ENCODE results near the gene POLR2F. TPM values are rescaled to one million over a fixed set of nuclear protein-coding genes. Genes with fewer than 3 reads are reported as not detected.

Gene POLR2F
- total and polyA plus RNA-seq, 9 of the 15 experiments (the other 6 are each of a cell fraction or from before 2014, with no cell fraction given) = 98.9 to 410 (median 168) TPM

DNA sequence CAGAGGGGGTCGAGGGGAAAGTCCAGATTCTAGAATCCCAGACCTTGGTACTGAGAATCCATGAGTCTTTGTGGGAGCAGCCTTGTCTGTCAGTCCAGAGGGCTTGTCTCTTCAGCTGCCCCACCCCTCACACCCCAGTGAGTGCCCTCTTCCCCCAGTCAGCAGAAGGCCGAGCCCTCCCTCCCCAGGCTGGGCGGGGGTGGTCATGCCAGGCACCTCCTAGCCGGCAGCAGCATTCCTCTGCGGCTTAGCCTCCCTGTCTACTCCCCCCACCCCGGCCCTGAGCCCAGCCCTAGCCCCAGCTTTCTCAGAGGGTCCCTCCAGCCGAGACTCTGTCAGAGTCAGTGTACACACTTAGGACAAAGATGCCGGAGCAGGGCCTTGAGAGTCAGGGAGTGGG is 26.3 kb downstream of the POLR2F start (continued):
- no peak for TF ChIP-seq CBX2 (IDR thresholded peaks at IDR 0.05; ENCODE audit: insufficient read depth, low read length, poor library complexity, severe bottlenecking)
- TF ChIP-seq ARNT (IDR thresholded peaks at IDR 0.05) = no peak
- TF ChIP-seq ELF2 (CRISPR knock-in tag; IDR thresholded peaks at IDR 0.05) = no peak
- TF ChIP-seq TCFL5 (CRISPR knock-in tag; conservative IDR thresholded peaks at IDR 0.05) = no peak

DNA sequence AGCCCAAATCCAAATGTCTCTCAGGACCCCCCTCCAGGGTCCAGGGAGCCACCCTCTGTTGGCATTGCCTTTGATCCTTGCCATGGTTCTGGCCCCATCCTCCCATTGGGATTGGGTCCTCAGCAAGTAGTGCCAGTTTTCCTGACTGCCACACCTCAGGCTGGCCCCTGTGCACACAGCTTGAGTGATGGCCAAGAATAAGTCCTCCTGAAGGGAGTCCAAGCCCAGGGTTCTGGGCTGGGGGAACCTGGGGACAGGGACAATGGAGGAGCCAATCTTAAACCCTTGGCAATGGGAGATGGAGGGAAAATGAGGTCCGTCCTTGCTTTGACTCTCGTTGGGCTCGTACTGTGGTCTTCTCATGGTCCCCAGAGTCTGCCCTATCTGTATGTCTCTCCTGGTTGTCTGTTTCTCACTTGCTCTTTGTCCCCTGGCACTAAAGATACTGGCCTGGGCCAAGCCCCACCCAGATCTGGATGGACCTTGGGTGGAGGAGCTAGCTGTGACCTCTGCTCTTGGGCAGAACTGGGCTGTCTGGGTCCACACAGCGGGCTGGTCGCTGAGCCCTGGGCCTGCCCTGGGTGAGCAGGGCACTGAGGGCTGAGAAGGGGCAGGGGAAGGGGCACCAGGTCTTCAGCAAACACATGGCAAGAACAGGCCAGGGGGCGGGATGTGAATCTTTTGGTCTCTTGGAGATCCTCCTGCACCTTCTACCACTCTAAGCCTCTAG is 27.9 kb downstream of the POLR2F start:
- in situ Hi-C loops (cut with MboI) (no loop called here), intact Hi-C loops (cut with micrococcal nuclease) (no loop called here)
- Histone ChIP-seq H3K79me2 (ENCODE audit: control insufficient read depth, insufficient read depth, low read length) (no peaks in the 10 kb centered on the region), H3K27ac (ENCODE audit: extremely low read depth, low read depth, low read length) (no peak overlapping the region), H3K4me2 (ENCODE audit: insufficient read depth, low read length) (no peak overlapping the region), H3K9me1 (ENCODE audit: control insufficient read depth, insufficient read depth, low read length) (no peaks in the 10 kb centered on the region), H3K4me3 (no peak overlapping the region), H3K4me1 (replicated peaks in 1 of 2; ENCODE audit: control insufficient read depth in 2 of 2, insufficient read depth in 2 of 2, low read length in 2 of 2) (peaks cover 0 to 7% of the 10 kb centered on the region in 2 experiments; a peak in 2 of 5 replicates), H2AFZ (ENCODE audit: low read depth, low read length) (no peak overlapping the region), H3K36me3 (ENCODE audit: control insufficient read depth, insufficient read depth, low read length) (no peaks in the 10 kb centered on the region), H3K9me3 (replicated peaks; ENCODE audit: control insufficient read depth, insufficient read depth, low read depth, low read length) (no peaks in the 10 kb centered on the region), H4K20me1 (replicated peaks; ENCODE audit: control insufficient read depth, insufficient read depth, low read length) (no peaks in the 10 kb centered on the region), H3K9ac (ENCODE audit: insufficient read depth in 1 of 2, low read depth in 2 of 2, low read length in 2 of 2) (no peak overlapping the region; a peak in 1 of 4 replicates), H3K27me3 (ENCODE audit: control insufficient read depth in 2 of 2, insufficient read depth in 2 of 2, low read length in 2 of 2) (no peaks in the 10 kb centered on the region)
- DNase-seq (ENCODE audit: extremely low read depth in 1 of 4, low spot score in 3 of 4) (no peak), ATAC-seq (no peak), FAIRE-seq (no peak)
- TF ChIP-seq SMAD3 (CRISPR knock-in tag; conservative IDR thresholded peaks at IDR 0.05) (no peak), ZNF274 (IDR thresholded peaks at IDR 0.05; ENCODE audit: borderline replicate concordance, low read depth, low read length) (no peak), FOXP1 (CRISPR knock-in tag; IDR thresholded peaks at IDR 0.05) (no peak), IFI16 (CRISPR knock-in tag; IDR thresholded peaks at IDR 0.05) (no peak), BHLHE40 (IDR thresholded peaks at IDR 0.05; ENCODE audit: low read length) (no peak), SRSF3 (IDR thresholded peaks at IDR 0.05; ENCODE audit: insufficient read depth, low read length) (no peak), GATAD2B (IDR thresholded peaks at IDR 0.05; ENCODE audit: borderline replicate concordance) (no peak), FOXJ2 (tag; IDR thresholded peaks at IDR 0.05) (no peak), ZSCAN29 (IDR thresholded peaks at IDR 0.05) (no peak), HDAC2 (IDR thresholded peaks at IDR 0.05) (no peak), KLF10 (CRISPR knock-in tag; IDR thresholded peaks at IDR 0.05) (no peak), SOX6 (IDR thresholded peaks at IDR 0.05) (no peak), RBM34 (IDR thresholded peaks at IDR 0.05; ENCODE audit: borderline replicate concordance, insufficient read depth, low read length) (no peak)
- TF ChIP-seq, protein P1, sequence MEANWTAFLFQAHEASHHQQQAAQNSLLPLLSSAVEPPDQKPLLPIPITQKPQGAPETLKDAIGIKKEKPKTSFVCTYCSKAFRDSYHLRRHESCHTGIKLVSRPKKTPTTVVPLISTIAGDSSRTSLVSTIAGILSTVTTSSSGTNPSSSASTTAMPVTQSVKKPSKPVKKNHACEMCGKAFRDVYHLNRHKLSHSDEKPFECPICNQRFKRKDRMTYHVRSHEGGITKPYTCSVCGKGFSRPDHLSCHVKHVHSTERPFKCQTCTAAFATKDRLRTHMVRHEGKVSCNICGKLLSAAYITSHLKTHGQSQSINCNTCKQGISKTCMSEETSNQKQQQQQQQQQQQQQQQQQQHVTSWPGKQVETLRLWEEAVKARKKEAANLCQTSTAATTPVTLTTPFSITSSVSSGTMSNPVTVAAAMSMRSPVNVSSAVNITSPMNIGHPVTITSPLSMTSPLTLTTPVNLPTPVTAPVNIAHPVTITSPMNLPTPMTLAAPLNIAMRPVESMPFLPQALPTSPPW (CRISPR knock-in tag; IDR thresholded peaks at IDR 0.05) = no peak
- no TSS peak for BruUV-seq (replicated peaks)
- CTCF ChIA-PET (ENCODE audit: low intra/inter-chr PET ratio) = no interaction called here
- 51% methylated on average over 5 of the region's 6 CpGs for WGBS (ENCODE audit: insufficient coverage, low coverage, missing lambda C conversion rate)
- POLR2A ChIA-PET = no interaction called here
